Measurements from ENCODE around the gene CLDN9. TPM values are rescaled to one million over a fixed set of nuclear protein-coding genes. Genes with fewer than 3 reads are reported as not detected.

CLDN9 gene
- total RNA-seq, 1 donor from 2014 or later = 0.99 TPM

DNA sequence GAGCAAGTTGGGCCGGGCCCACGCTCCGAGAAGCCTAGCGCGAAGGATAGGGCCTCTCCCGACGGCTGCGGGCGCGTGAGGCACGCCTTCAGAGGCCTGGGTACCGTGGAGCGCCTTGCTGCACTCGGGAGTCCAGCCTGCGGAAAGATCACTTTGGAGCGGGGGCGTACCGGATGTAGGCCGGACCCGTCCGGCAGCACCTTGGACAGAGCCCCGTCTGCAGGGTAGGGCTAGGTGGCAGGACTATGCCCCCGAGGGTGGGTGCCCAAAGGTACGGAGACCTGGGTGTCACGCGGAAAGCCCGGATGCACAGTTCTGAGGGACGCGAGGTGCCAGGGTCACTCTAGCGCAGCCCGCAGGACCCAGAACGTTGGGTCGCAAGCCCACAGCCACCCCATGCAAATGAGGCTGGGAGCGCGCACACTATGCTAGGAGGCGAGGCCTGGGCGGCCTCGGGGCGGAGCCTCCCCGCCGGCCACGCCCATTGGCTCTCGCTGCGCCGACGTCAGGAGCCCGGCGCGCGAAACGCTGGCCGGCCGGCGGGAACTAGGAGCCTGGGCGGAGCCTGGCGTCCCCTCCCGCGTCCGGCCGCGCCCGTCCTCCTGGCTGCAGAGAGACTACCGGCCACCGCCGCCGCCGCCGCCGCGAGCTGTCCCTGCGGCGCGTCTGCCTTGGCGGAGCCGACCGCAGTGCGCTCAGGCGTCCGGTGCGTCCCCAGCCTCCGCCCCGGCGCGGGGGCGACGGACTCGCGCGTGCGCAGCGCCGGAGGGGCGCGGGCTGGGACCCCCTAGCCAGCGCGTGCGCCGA lies 43.8 kb upstream of the CLDN9 start, which contains the start of gene PAQR4:
TSS of gene PAQR4 (plus strand) at position 611 of the 807 bp plus-strand sequence. CDS start 327 bp downstream, outside the sequence.
- DNase-seq (ENCODE audit: extremely low spot score, unreplicated experiment) = peak; percentile 92
- peaks cover 3% of the 10 kb centered on the region for H3K36me3 Mint-ChIP-seq
- TF ChIP-seq, protein P1, sequence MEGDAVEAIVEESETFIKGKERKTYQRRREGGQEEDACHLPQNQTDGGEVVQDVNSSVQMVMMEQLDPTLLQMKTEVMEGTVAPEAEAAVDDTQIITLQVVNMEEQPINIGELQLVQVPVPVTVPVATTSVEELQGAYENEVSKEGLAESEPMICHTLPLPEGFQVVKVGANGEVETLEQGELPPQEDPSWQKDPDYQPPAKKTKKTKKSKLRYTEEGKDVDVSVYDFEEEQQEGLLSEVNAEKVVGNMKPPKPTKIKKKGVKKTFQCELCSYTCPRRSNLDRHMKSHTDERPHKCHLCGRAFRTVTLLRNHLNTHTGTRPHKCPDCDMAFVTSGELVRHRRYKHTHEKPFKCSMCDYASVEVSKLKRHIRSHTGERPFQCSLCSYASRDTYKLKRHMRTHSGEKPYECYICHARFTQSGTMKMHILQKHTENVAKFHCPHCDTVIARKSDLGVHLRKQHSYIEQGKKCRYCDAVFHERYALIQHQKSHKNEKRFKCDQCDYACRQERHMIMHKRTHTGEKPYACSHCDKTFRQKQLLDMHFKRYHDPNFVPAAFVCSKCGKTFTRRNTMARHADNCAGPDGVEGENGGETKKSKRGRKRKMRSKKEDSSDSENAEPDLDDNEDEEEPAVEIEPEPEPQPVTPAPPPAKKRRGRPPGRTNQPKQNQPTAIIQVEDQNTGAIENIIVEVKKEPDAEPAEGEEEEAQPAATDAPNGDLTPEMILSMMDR (conservative IDR thresholded peaks at IDR 0.05) = no peak
- peaks cover 13% of the 10 kb centered on the region for H3K4me1 Mint-ChIP-seq (ENCODE audit: unreplicated experiment)
- peak within 1 kb of the TSS; percentile 83 for H3K4me3 Mint-ChIP-seq
- no peaks in the 10 kb centered on the region for H3K9me3 Mint-ChIP-seq
- H3K27ac Mint-ChIP-seq = peak within 1 kb of the TSS; percentile 53
- H3K27me3 Mint-ChIP-seq = peaks cover 7% of the 10 kb centered on the region

DNA sequence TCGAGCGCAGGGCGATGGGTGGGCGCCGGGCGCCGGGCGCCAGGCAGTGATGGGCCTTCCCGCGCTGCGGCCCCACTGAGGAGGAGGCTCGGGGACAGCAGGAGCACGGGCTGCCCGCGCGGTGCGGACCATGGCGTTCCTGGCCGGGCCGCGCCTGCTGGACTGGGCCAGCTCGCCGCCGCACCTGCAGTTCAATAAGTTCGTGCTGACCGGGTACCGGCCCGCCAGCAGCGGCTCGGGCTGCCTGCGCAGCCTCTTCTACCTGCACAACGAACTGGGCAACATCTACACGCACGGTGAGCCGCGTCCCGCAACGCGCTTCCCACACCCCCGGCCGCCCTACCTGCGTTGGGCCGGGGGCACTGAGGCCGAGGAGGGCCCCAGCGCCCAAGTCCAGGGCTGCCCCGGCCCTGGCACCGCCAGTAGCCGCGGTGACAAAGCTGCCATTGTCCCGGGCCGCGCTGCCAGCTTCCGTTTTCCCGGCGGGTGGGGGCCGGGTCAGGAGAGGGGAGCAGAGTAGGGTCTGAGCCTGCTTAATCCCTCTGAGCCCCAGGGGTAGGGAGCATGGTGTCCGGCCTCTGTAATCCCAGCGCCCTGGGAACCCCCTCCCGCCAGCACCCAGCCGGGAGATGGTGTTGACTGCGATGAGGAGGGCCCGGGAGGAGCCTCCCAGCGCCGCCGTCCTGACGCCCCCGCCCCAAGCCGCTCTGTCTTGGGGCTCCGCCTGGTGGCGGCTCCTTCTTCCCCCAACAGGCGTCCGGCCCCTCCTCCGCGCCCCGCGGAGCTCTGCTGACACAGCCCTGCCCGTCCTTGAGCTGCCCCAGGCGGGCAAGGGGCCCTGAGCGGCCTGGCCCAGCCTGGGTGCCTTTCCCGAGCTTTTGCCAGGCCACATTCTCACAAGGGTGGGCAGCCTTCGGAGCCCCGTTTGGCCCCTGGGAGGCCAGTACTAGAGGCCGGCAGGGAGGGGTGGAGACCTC lies 42.9 kb upstream of the CLDN9 start:
- peaks cover 3% of the 10 kb centered on the region for H3K36me3 Mint-ChIP-seq
- TF ChIP-seq, protein P1 (conservative IDR thresholded peaks at IDR 0.05) = peak; percentile 67
- H3K4me3 Mint-ChIP-seq = peak overlapping the region; percentile 79
- DNase-seq (ENCODE audit: extremely low spot score, unreplicated experiment) = no peak
- H3K27ac Mint-ChIP-seq = no peak overlapping the region
- peaks cover 13% of the 10 kb centered on the region for H3K4me1 Mint-ChIP-seq (ENCODE audit: unreplicated experiment)
- peaks cover 4% of the 10 kb centered on the region for H3K27me3 Mint-ChIP-seq
- H3K9me3 Mint-ChIP-seq = no peaks in the 10 kb centered on the region

DNA sequence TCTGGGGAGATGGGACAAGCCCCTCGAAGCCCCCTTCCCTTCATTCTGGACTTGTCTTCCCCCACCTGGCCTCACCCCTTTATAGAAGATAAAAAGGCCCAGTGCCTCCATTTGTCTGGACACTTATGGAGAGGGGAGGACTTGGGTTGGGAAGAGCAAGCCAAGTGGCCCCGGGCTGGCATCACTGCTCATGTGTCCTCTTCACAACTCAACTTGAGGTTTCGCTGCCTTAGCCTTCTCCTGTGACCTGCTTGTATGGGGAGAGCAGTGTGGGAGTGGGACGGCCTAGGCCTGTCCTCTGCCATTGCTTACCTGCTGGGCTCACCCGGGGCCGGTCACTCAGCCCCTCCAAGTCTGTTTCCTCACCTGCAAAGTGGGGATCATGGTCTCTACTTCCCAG lies 42.2 kb upstream of the CLDN9 start:
- no peak for DNase-seq (ENCODE audit: extremely low spot score, unreplicated experiment)
- TF ChIP-seq, protein P1 (conservative IDR thresholded peaks at IDR 0.05) = no peak
- H3K9me3 Mint-ChIP-seq = no peaks in the 10 kb centered on the region
- H3K27me3 Mint-ChIP-seq = peaks cover 4% of the 10 kb centered on the region
- H3K4me3 Mint-ChIP-seq = peak overlapping the region; percentile 79
- H3K36me3 Mint-ChIP-seq = peaks cover 3% of the 10 kb centered on the region
- H3K4me1 Mint-ChIP-seq (ENCODE audit: unreplicated experiment) = peaks cover 13% of the 10 kb centered on the region
- no peak overlapping the region for H3K27ac Mint-ChIP-seq

DNA sequence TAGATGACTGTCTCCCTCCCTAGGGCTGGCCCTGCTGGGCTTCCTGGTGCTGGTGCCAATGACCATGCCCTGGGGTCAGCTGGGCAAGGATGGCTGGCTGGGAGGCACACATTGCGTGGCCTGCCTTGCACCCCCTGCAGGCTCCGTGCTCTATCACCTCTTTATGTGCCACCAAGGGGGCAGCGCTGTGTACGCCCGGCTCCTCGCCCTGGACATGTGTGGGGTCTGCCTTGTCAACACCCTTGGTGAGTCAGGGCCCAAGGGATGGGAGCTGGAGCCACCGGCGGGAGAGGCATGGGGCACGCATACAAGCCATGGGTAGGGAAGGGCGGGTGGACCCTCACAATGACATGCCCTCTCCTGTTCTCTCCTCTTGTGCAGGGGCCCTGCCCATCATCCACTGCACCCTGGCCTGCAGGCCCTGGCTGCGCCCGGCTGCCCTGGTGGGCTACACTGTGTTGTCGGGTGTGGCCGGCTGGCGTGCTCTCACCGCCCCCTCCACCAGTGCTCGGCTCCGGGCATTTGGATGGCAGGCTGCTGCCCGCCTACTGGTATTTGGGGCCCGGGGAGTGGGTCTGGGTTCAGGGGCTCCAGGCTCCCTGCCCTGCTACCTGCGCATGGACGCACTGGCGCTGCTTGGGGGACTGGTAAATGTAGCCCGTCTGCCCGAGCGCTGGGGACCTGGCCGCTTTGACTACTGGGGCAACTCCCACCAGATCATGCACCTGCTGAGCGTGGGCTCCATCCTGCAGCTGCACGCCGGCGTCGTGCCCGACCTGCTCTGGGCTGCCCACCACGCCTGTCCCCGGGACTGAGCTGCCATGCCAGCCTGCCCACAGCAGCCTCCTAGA lies 41.4 kb upstream of the CLDN9 start:
- no peak overlapping the region for H3K27ac Mint-ChIP-seq
- peak overlapping the region; percentile 79 for H3K4me3 Mint-ChIP-seq
- H3K27me3 Mint-ChIP-seq = peaks cover 4% of the 10 kb centered on the region
- TF ChIP-seq, protein P1 (conservative IDR thresholded peaks at IDR 0.05) = no peak
- no peaks in the 10 kb centered on the region for H3K9me3 Mint-ChIP-seq
- H3K36me3 Mint-ChIP-seq = peaks cover 3% of the 10 kb centered on the region
- H3K4me1 Mint-ChIP-seq (ENCODE audit: unreplicated experiment) = peaks cover 13% of the 10 kb centered on the region
- no peak for DNase-seq (ENCODE audit: extremely low spot score, unreplicated experiment)

Measured in type B pancreatic cell (in vitro differentiated cells).